Measurements from ENCODE around the gene EYS.

The EYS gene

GRCh38 chr6:64170316-64170715 is 1536.7 kb downstream of the EYS start:
- H3K79me2 ChIP-seq (ENCODE audit: low read length) = no peaks in the 10 kb centered on the region
- H3K27me3 ChIP-seq (replicated peaks; ENCODE audit: insufficient read depth, low read length) = no peaks in the 10 kb centered on the region
- H4K20me1 ChIP-seq (ENCODE audit: insufficient read depth, low read length) = no peaks in the 10 kb centered on the region
- no peaks in the 10 kb centered on the region for H3K9me3 ChIP-seq (replicated peaks; ENCODE audit: insufficient read depth, low read length)
- H3K27ac ChIP-seq (ENCODE audit: low read length) = no peak overlapping the region
- H3K4me3 ChIP-seq (ENCODE audit: low read length) = no peak overlapping the region
- DNase-seq = no peak
- TF ChIP-seq CTCF (IDR thresholded peaks at IDR 0.05; ENCODE audit: low read length) (no peak), EZH2 (optimal IDR thresholded peaks at IDR 0.05; ENCODE audit: low read depth, low read length) (no peak), EZH2phosphoT487 (IDR thresholded peaks at IDR 0.05; ENCODE audit: low read length) (no peak)
- H3F3A ChIP-seq (ENCODE audit: insufficient read depth, low read length) = no peaks in the 10 kb centered on the region
- no peak overlapping the region for H3K9ac ChIP-seq (ENCODE audit: low read length)
- no peaks in the 10 kb centered on the region for H3K9me2 ChIP-seq (replicated peaks; ENCODE audit: insufficient read depth, low read length)
- H3K4me1 ChIP-seq (ENCODE audit: low read length) = no peaks in the 10 kb centered on the region
- H2AFZ ChIP-seq (ENCODE audit: low read length) = no peak overlapping the region
- H3K36me3 ChIP-seq (replicated peaks; ENCODE audit: insufficient read depth, low read length) = no peaks in the 10 kb centered on the region
- no peak overlapping the region for H3K4me2 ChIP-seq (ENCODE audit: low read depth, low read length)

GRCh38 chr6:64160486-64160885 is 1546.5 kb downstream of the EYS start:
- no peaks in the 10 kb centered on the region for H4K20me1 ChIP-seq (ENCODE audit: insufficient read depth, low read length)
- no peaks in the 10 kb centered on the region for H3K9me3 ChIP-seq (replicated peaks; ENCODE audit: insufficient read depth, low read length)
- no peaks in the 10 kb centered on the region for H3K4me1 ChIP-seq (ENCODE audit: low read length)
- no peak overlapping the region for H3K9ac ChIP-seq (ENCODE audit: low read length)
- H2AFZ ChIP-seq (ENCODE audit: low read length) = no peak overlapping the region
- no peaks in the 10 kb centered on the region for H3K27me3 ChIP-seq (replicated peaks; ENCODE audit: insufficient read depth, low read length)
- no peak overlapping the region for H3K4me3 ChIP-seq (ENCODE audit: low read length)
- H3K9me2 ChIP-seq (replicated peaks; ENCODE audit: insufficient read depth, low read length) = no peaks in the 10 kb centered on the region
- TF ChIP-seq EZH2 (optimal IDR thresholded peaks at IDR 0.05; ENCODE audit: low read depth, low read length) = no peak
- TF ChIP-seq CTCF (IDR thresholded peaks at IDR 0.05; ENCODE audit: low read length) = no peak
- no peak for TF ChIP-seq EZH2phosphoT487 (IDR thresholded peaks at IDR 0.05; ENCODE audit: low read length)
- H3K36me3 ChIP-seq (replicated peaks; ENCODE audit: insufficient read depth, low read length) = no peaks in the 10 kb centered on the region
- H3F3A ChIP-seq (ENCODE audit: insufficient read depth, low read length) = no peaks in the 10 kb centered on the region
- no peak overlapping the region for H3K4me2 ChIP-seq (ENCODE audit: low read depth, low read length)
- no peak overlapping the region for H3K27ac ChIP-seq (ENCODE audit: low read length)
- no peaks in the 10 kb centered on the region for H3K79me2 ChIP-seq (ENCODE audit: low read length)
- DNase-seq = no peak

GRCh38 chr6:64155063-64155462 is 1552.0 kb downstream of the EYS start:
- no peaks in the 10 kb centered on the region for H4K20me1 ChIP-seq (ENCODE audit: insufficient read depth, low read length)
- TF ChIP-seq CTCF (IDR thresholded peaks at IDR 0.05; ENCODE audit: low read length) = no peak
- TF ChIP-seq EZH2phosphoT487 (IDR thresholded peaks at IDR 0.05; ENCODE audit: low read length) = no peak
- TF ChIP-seq EZH2 (optimal IDR thresholded peaks at IDR 0.05; ENCODE audit: low read depth, low read length) = no peak
- no peaks in the 10 kb centered on the region for H3K36me3 ChIP-seq (replicated peaks; ENCODE audit: insufficient read depth, low read length)
- no peak overlapping the region for H3K27ac ChIP-seq (ENCODE audit: low read length)
- H3K4me1 ChIP-seq (ENCODE audit: low read length) = no peaks in the 10 kb centered on the region
- H3K79me2 ChIP-seq (ENCODE audit: low read length) = no peaks in the 10 kb centered on the region
- DNase-seq = no peak
- no peak overlapping the region for H3K4me3 ChIP-seq (ENCODE audit: low read length)
- H3K9me3 ChIP-seq (replicated peaks; ENCODE audit: insufficient read depth, low read length) = no peaks in the 10 kb centered on the region
- no peak overlapping the region for H3K4me2 ChIP-seq (ENCODE audit: low read depth, low read length)
- no peaks in the 10 kb centered on the region for H3F3A ChIP-seq (ENCODE audit: insufficient read depth, low read length)
- no peak overlapping the region for H3K9ac ChIP-seq (ENCODE audit: low read length)
- no peak overlapping the region for H2AFZ ChIP-seq (ENCODE audit: low read length)
- no peaks in the 10 kb centered on the region for H3K27me3 ChIP-seq (replicated peaks; ENCODE audit: insufficient read depth, low read length)
- H3K9me2 ChIP-seq (replicated peaks; ENCODE audit: insufficient read depth, low read length) = no peaks in the 10 kb centered on the region

Data from MM.1S (cell line).